ENCODE results near the gene SLC44A1.

The SLC44A1 gene

GRCh38 chr9:105223544-105224140 lies 20.8 kb upstream of the SLC44A1 start:
- no peak overlapping the region for H3K4me3 ChIP-seq (replicated peaks; ENCODE audit: low read depth, low read length)
- no peak for TF ChIP-seq CTCF (IDR thresholded peaks at IDR 0.05; ENCODE audit: low read length, missing control alignments)
- no peak for DNase-seq (ENCODE audit: low read depth)

GRCh38 chr9:105226055-105226454 lies 18.4 kb upstream of the SLC44A1 start:
- no peak for TF ChIP-seq CTCF (IDR thresholded peaks at IDR 0.05; ENCODE audit: low read length, missing control alignments)
- no peak for DNase-seq (ENCODE audit: low read depth)
- H3K4me3 ChIP-seq (replicated peaks; ENCODE audit: low read depth, low read length): no peak overlapping the region

GRCh38 chr9:105232207-105232606 lies 12.2 kb upstream of the SLC44A1 start:
- no peak overlapping the region for H3K4me3 ChIP-seq (replicated peaks; ENCODE audit: low read depth, low read length)
- TF ChIP-seq CTCF (IDR thresholded peaks at IDR 0.05; ENCODE audit: low read length, missing control alignments): no peak
- no peak for DNase-seq (ENCODE audit: low read depth)

GRCh38 chr9:105233873-105234272 lies 10.6 kb upstream of the SLC44A1 start:
- DNase-seq (ENCODE audit: low read depth): peak; percentile 41
- H3K4me3 ChIP-seq (replicated peaks; ENCODE audit: low read depth, low read length): no peak overlapping the region
- no peak for TF ChIP-seq CTCF (IDR thresholded peaks at IDR 0.05; ENCODE audit: low read length, missing control alignments)

GRCh38 chr9:105236261-105236660 lies 8.2 kb upstream of the SLC44A1 start:
- DNase-seq (ENCODE audit: low read depth): no peak
- no peak overlapping the region for H3K4me3 ChIP-seq (replicated peaks; ENCODE audit: low read depth, low read length)
- TF ChIP-seq CTCF (IDR thresholded peaks at IDR 0.05; ENCODE audit: low read length, missing control alignments): no peak

- DNase-seq (ENCODE audit: low read depth): no peak
- TF ChIP-seq CTCF (IDR thresholded peaks at IDR 0.05; ENCODE audit: low read length, missing control alignments): no peak
- H3K4me3 ChIP-seq (replicated peaks; ENCODE audit: low read depth, low read length): no peak overlapping the region
Observed at GRCh38 chr9:105237246-105237645, 7.2 kb upstream of the SLC44A1 start.

GRCh38 chr9:105238302-105238701 lies 6.1 kb upstream of the SLC44A1 start:
- DNase-seq (ENCODE audit: low read depth): no peak
- no peak overlapping the region for H3K4me3 ChIP-seq (replicated peaks; ENCODE audit: low read depth, low read length)
- no peak for TF ChIP-seq CTCF (IDR thresholded peaks at IDR 0.05; ENCODE audit: low read length, missing control alignments)

All from fibroblast of pulmonary artery (primary cell).